Body of pancreas (tissue), 4 donors: ENCODE results near the gene TEX35.

ENCODE experiments used
- POLR2A ChIP-seq, 3 donors: fragments of 450-650 bp; IDR thresholded peaks; one replicate each; pipeline ENCODE4 v1.6.1; 2016; ENCODE audit warnings: antibody characterized with exemption in 3 of 3, mild to moderate bottlenecking in 2 of 3
- TF ChIP-seq, protein P1 (sequence below), 7 experiments: fragments of 450-650 bp in 4 of 7; fragments of 200-600 bp in 3 of 7; sonication (generic) in 3 of 7; IDR thresholded peaks; one replicate each; pipeline ENCODE4 v1.5.1; 2016 to 2019; ENCODE audit warnings: antibody characterized with exemption in 7 of 7

DNA sequence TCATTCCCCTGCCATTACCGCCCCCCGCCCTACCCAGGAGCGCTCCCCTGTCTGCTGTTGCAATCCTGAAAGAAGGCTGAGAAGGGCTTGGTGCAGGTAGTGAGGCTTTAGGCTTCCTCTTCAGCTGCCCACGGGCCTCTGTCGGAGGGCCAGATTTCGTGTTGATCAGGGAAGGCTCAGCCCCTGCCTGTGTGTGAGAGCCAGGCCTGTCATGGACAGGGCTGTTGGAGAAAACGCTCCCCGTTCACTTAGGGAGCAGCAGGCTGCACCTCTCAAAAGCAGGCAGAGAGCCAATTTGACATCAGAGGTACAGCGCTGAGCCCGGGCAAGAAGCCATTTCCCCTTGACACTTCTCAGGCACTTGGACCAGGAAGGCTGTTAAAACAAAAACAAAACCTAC lies 19.0 kb downstream of the TEX35 start:
- TF ChIP-seq, protein P1, sequence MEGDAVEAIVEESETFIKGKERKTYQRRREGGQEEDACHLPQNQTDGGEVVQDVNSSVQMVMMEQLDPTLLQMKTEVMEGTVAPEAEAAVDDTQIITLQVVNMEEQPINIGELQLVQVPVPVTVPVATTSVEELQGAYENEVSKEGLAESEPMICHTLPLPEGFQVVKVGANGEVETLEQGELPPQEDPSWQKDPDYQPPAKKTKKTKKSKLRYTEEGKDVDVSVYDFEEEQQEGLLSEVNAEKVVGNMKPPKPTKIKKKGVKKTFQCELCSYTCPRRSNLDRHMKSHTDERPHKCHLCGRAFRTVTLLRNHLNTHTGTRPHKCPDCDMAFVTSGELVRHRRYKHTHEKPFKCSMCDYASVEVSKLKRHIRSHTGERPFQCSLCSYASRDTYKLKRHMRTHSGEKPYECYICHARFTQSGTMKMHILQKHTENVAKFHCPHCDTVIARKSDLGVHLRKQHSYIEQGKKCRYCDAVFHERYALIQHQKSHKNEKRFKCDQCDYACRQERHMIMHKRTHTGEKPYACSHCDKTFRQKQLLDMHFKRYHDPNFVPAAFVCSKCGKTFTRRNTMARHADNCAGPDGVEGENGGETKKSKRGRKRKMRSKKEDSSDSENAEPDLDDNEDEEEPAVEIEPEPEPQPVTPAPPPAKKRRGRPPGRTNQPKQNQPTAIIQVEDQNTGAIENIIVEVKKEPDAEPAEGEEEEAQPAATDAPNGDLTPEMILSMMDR (IDR thresholded peaks at IDR 0.05), result no peak
- TF ChIP-seq POLR2A (IDR thresholded peaks at IDR 0.05), result no peak
